ENCODE results near the gene ATP2C2.

ATP2C2 gene

GRCh38 chr16:84479716-84480450, 111.5 kb downstream of the ATP2C2 start:
- DNase-seq, result no peak

GRCh38 chr16:84481051-84481735, 112.9 kb downstream of the ATP2C2 start:
- no peak for DNase-seq

- no peak for DNase-seq
Observed at GRCh38 chr16:84482001-84482891, 113.9 kb downstream of the ATP2C2 start.

- DNase-seq, result no peak
Observed at GRCh38 chr16:84482951-84483881, 114.9 kb downstream of the ATP2C2 start.

GRCh38 chr16:84483882-84484565, 115.7 kb downstream of the ATP2C2 start:
- no peak for DNase-seq

GRCh38 chr16:84484579-84485254, 116.4 kb downstream of the ATP2C2 start:
- DNase-seq, result no peak

- no peak for DNase-seq
Observed at GRCh38 chr16:84485255-84486010, 117.1 kb downstream of the ATP2C2 start.

GRCh38 chr16:84486126-84486525, 117.8 kb downstream of the ATP2C2 start:
- DNase-seq, result no peak

GRCh38 chr16:84486551-84487235, 118.4 kb downstream of the ATP2C2 start:
- no peak for DNase-seq

- no peak for DNase-seq
Observed at GRCh38 chr16:84487358-84487757, 119.0 kb downstream of the ATP2C2 start.

GRCh38 chr16:84489131-84489530, 120.8 kb downstream of the ATP2C2 start:
- DNase-seq, result no peak

GRCh38 chr16:84495506-84495905, 127.2 kb downstream of the ATP2C2 start:
- no peak for DNase-seq

GRCh38 chr16:84496991-84497390, 128.7 kb downstream of the ATP2C2 start:
- DNase-seq, result no peak

- DNase-seq, result no peak
Observed at GRCh38 chr16:84497418-84498222, 129.3 kb downstream of the ATP2C2 start.

- DNase-seq, result no peak
Observed at GRCh38 chr16:84498223-84498610, 129.9 kb downstream of the ATP2C2 start.

GRCh38 chr16:84498859-84499620, 130.7 kb downstream of the ATP2C2 start:
- DNase-seq, result no peak

- no peak for DNase-seq
Observed at GRCh38 chr16:84499638-84500037, 131.3 kb downstream of the ATP2C2 start.

- DNase-seq, result no peak
Observed at GRCh38 chr16:84500531-84500930, 132.2 kb downstream of the ATP2C2 start.

Measured in CD4-positive, alpha-beta T cell treated with Interleukin-15 for 1 hour (primary cell).